Stimulated activated naive CD4-positive, alpha-beta T cell treated with Interleukin-2 at 50 U/mL for 16 hours (primary cell): ENCODE data around the gene CDC42BPA.
"Not testable (repeated sequence)": the region's sequence is repeated elsewhere in the genome, so short reads cannot be mapped to it uniquely, and the experiment has no call there.

Experiments used
- DNase-seq: peaks from one replicate; lab custom pipeline; 2025; lab: John Stamatoyannopoulos, UW

CDC42BPA gene

GRCh38 chr1:227260433-227260832 is 57.9 kb downstream of the CDC42BPA start:
- DNase-seq: no peak

- no peak for DNase-seq
These were observed 60.3 kb downstream of the CDC42BPA start for GRCh38 chr1:227257964-227258363.

- no peak for DNase-seq
These were observed 63.1 kb downstream of the CDC42BPA start for GRCh38 chr1:227255086-227255732.

GRCh38 chr1:227253065-227253464 is 65.2 kb downstream of the CDC42BPA start:
- no peak for DNase-seq

GRCh38 chr1:227245613-227246320 is 72.5 kb downstream of the CDC42BPA start:
- no peak for DNase-seq

GRCh38 chr1:227244339-227245118 is 73.8 kb downstream of the CDC42BPA start:
- no peak for DNase-seq

- no peak for DNase-seq
These were observed 75.2 kb downstream of the CDC42BPA start for GRCh38 chr1:227242811-227243682.

- no peak for DNase-seq
These were observed 77.3 kb downstream of the CDC42BPA start for GRCh38 chr1:227240983-227241382.

- DNase-seq: no peak
These were observed 83.3 kb downstream of the CDC42BPA start for GRCh38 chr1:227234998-227235405.

- not testable (repeated sequence) for DNase-seq
These were observed 87.2 kb downstream of the CDC42BPA start for GRCh38 chr1:227231128-227231527.

- no peak for DNase-seq
These were observed 90.1 kb downstream of the CDC42BPA start for GRCh38 chr1:227228201-227228600.

GRCh38 chr1:227227761-227228160 is 90.5 kb downstream of the CDC42BPA start:
- DNase-seq: no peak

- no peak for DNase-seq
These were observed 92.5 kb downstream of the CDC42BPA start for GRCh38 chr1:227225715-227226346.

- no peak for DNase-seq
These were observed 95.0 kb downstream of the CDC42BPA start for GRCh38 chr1:227223171-227223806.

- no peak for DNase-seq
These were observed 98.5 kb downstream of the CDC42BPA start for GRCh38 chr1:227219715-227220292.

- no peak for DNase-seq
These were observed 99.3 kb downstream of the CDC42BPA start for GRCh38 chr1:227218870-227219573.

GRCh38 chr1:227215863-227216510 is 102.3 kb downstream of the CDC42BPA start:
- no peak for DNase-seq

- DNase-seq: no peak
These were observed 104.1 kb downstream of the CDC42BPA start for GRCh38 chr1:227214207-227214606.

GRCh38 chr1:227213426-227213825 is 104.9 kb downstream of the CDC42BPA start:
- no peak for DNase-seq
